ENCODE measurements around the gene STEAP4.
"Not testable (repeated sequence)": the region's sequence is repeated elsewhere in the genome, so short reads cannot be mapped to it uniquely, and the experiment has no call there.

The STEAP4 gene

GRCh38 chr7:88311675-88312036 lies 5.0 kb upstream of the STEAP4 start:
- DNase-seq = no peak

GRCh38 chr7:88310956-88311674 lies 4.4 kb upstream of the STEAP4 start:
- no peak for DNase-seq

DNA sequence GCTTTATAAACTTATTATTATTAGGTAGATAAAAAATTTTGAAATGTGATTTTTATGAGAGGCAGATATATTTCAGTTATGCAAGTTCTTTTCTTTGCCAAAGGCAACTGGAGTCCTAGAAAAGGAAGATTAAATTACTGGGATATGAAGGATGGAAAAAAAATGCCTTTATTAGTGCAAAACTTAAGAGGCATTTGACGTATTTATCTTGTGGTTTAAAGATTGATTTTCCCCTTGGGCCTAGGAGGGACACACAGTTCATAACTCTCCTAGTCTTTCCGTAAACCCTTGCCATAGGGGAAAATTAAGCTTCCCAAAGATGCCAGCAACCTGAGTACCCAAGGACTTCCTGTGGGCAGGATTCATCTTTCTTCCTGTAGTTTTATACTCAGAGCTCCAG lies 3.1 kb upstream of the STEAP4 start:
- no peak for DNase-seq

DNA sequence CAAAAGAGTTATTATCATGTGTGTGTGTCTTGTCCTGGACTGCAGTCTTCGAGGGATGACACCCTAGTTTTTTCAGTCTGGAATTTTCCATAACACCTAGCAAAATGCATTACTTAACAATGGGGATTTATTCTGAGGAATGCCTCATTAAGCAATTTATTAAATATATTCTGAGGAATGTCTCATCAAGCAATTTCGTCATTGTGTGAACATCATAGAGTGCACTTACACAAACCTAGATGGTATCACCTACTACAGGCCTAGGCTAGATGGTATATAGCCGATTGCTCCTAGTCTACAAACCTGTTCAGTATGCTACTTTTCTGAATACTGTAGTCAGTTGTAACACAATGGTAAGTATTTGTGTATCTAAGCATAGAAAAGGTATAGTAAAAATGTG lies 1.1 kb upstream of the STEAP4 start:
- DNase-seq = no peak

DNA sequence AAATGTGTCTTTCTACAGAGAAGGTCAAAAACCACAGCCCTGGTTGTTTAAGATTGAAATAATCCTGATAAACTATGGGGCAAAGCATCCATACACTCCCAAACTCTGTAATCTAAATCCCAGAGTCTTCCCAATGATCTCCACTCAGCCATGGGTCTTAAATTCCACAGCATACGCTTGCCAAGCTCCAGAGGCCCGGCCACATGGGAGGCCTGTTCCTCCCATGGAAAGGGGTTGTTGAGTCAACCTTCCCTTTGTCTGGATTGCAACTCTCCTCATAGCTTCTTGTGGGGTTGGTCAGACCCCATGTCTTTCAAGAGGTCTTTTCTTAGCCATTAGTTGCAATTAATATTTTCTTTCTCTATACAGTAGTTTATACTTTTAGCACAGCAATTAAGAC lies 718 bp upstream of the STEAP4 start:
- no peak for DNase-seq

- DNase-seq = no peak
Measured at GRCh38 chr7:88305044-88305443, 1.6 kb downstream of the STEAP4 start.

GRCh38 chr7:88302486-88302885 lies 4.2 kb downstream of the STEAP4 start:
- no peak for DNase-seq

GRCh38 chr7:88301924-88302323 lies 4.8 kb downstream of the STEAP4 start:
- DNase-seq = no peak

DNA sequence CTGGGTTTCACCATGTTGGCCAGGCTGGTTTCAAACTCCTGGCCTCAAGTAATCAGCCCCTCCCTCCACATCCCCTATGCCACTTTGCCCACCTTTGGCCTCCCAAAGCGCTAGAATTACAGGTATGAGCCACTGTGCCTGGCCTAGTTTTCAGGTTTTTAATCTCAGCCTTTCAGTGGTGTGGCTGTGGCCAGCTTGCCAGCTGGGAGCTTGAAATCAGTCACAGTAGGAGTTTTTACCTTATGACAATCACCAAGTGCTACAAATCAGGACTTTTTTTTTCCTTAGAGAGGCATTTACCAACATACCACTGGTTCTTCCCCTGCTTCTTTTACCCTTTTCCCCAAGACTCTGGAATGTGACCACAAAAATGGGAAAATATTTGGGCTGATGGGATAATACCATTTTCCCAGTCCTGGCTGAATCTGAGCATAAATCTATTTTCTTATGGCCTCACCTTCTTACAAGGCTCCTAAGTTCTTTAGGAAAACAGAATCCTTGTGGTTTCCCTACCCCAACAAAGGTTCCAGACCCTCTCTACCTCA lies 6.2 kb downstream of the STEAP4 start:
- DNase-seq = no peak

DNA sequence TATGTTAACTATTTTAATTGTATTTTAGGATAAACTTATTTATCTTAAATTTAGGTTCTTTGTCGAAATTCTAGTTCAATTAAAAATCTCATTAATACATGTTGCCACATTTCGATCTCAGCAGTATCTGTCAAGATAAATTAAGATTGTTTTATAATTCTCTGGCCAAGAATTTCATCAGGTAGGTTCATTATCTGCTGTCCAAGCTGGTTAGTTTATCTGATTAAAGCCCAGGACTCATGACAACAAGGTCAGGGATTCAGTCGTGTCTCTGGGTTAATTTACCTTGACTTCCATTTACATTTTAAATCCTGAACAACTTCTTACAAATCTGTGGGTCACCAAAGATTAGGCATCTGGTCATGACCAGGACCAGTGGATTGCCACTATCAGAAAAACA lies 7.6 kb downstream of the STEAP4 start:
- no peak for DNase-seq

GRCh38 chr7:88293866-88294265 lies 12.8 kb downstream of the STEAP4 start:
- no peak for DNase-seq

DNA sequence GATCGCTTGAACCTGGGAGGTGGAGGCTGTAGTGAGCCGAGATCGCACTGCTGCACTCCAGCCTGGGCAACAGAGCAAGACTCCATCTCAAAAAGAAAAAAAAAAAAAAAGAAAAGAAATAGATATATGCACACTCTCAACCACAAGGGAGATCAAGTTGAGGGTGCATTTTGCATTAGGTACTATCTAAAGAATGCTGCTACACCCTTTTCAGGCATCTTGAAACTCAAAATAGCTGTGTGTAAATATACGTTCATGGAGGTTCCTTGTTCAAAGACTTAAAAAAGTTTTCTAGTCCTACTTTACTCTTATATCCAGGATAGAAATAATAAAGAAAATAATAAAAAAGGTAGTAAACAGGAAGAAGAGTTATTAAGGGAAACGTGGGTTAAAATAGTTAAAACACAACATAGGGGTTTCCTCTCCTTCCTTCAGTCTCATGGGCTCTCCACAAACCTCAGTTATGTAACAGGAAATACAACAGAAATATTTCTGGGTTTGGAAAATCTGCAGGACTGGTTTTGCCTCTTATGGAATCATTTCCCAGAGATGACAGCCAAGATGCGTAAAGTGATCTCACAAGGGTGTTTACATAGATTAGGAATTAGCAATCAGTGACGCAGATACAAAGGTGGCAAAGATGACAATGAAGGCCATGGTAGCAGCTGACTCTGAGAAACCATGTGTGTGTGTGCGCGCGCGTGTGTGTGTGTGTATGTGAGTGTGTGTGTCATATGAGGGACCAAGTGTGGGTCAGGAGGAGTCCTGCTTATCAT lies 15.1 kb downstream of the STEAP4 start:
- no peak for DNase-seq

GRCh38 chr7:88290491-88290890 lies 16.2 kb downstream of the STEAP4 start:
- DNase-seq = no peak

DNA sequence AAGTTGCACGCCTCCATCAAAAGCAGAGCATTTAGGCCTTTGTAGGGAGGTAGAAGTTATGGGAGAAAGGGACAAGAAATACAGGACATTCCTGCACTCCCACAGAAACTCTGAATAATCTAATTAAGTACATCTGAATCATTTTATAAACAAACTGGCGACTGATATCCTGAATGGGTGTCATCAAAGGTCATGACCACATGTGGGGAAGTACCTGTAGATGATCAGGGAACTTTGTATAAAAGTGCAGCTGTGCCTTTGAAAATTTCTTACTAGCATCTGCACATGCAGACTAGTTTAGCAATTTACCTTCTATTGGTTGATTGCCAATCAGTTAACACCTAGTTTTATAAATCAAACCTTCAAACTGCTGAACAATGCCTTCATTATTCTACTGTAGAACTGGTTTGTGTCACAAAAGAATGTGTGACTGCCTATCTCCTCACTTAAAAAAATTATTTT lies 17.1 kb downstream of the STEAP4 start:
- DNase-seq = no peak

DNA sequence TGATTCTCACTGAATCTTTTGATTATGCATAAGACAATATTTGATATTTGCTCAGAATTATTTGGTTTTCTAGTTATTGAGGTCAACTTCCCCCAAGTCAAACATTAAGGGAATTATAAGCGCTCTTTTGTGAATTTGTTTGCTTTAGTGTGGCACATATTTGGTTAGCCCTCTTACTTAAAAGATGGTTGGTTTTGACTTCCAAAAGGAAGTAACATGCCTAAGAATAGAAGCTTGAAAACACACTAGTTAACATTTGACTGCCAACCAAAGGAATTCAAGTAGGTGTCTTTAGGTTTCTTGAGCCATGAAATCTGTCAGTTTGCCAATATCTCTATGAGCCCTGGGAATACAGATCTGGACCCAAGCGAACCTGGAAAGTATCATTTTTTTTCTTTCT lies 24.9 kb downstream of the STEAP4 start:
- DNase-seq = no peak

DNA sequence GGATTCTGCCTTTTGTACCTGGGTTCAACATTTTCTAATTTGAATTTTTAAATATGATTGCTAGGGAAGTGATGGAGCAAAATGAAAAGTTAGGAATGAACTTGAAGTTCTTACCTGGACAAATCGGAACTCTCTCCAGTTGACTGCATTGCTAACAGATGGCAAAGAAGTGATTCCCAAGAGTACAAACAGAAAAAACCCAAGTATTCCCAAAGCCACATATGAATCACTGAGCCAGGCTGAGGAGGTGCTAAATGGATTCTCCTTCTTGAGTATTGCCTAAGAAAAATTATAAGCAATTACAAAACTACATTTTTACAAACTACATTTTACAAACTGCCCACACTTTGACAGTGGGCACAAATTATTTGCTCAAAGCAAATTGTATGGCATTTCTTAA lies 25.9 kb downstream of the STEAP4 start:
- no peak for DNase-seq

GRCh38 chr7:88279323-88279722 lies 27.4 kb downstream of the STEAP4 start:
- no peak for DNase-seq

GRCh38 chr7:88278881-88279280 lies 27.8 kb downstream of the STEAP4 start:
- DNase-seq = no peak

DNA sequence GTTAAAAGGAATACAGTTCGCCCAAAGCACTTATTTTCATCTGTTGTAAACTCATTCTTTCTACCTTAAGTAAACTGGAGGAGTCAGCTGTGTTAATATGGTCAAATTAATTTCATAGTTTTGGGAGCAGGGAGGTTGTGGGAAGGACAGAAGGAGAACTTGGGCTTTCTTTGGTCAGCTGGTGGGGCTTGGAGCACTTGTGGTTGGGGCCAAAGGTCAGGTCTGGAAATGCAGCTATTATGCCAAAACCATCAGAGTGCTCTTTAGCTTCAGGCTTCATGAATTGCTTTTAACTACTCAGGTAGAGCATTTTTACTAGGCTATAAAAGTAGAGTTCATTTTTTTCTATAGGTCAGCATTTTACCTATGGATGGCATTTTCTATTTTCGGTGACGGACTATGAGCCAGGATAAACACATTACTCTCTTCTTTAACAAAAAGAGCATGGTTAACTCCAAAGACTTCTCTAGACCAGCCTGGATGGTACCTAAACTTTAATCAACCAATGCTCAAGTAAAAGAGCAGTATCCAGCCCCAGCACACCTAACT lies 30.0 kb downstream of the STEAP4 start:
- DNase-seq = no peak

- not testable (repeated sequence) for DNase-seq
Measured at GRCh38 chr7:88274856-88275255, 31.8 kb downstream of the STEAP4 start.

GRCh38 chr7:88269586-88269985 lies 37.1 kb downstream of the STEAP4 start:
- no peak for DNase-seq

GRCh38 chr7:88268858-88269257 lies 37.8 kb downstream of the STEAP4 start:
- DNase-seq = no peak

DNA sequence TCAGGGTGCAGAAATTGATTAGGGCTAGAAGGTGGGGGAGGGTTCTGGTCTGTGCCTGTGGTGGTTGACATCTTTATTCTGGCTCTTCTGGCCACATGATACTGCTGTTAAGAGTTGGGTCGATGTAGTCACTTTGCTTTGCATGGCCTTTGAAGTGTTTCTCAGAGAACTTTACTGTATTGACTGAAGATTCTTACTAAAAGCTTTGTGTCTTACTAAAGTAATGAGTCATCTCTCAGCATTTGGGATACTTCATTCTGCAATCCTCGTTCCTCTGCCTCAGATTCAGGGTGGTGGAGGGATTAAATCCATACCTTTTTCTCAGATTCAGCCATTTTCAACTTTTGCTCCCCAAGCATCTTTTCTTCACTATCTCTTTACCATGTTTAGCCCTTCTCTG lies 38.6 kb downstream of the STEAP4 start:
- DNase-seq = no peak

GRCh38 chr7:88267421-88267820 lies 39.3 kb downstream of the STEAP4 start:
- DNase-seq = no peak
